Endothelial cell of umbilical vein (primary cell): ENCODE measurements around the gene OPA3.

Source experiments
- TF ChIP-seq, protein P1 (sequence below), 2 donors: IDR thresholded peaks; 1 replicate in 1 of 2; 2 replicates in 1 of 2; pipeline ENCODE4 v1.5.1; 2011; ENCODE audit warnings: low read length in 2 of 2, mild to moderate bottlenecking in 2 of 2, moderate library complexity in 2 of 2, control low read depth in 1 of 2, inconsistent platforms in 1 of 2, low read depth in 1 of 2; ENCODE audit not compliant: insufficient read depth in 1 of 2; ENCODE audit errors: extremely low read depth in 1 of 2
- TF ChIP-seq, protein P2 (sequence below): IDR thresholded peaks from 2 replicates; pipeline ENCODE4 v1.6.1; 2011; ENCODE audit not compliant: insufficient read depth, insufficient read length

DNA sequence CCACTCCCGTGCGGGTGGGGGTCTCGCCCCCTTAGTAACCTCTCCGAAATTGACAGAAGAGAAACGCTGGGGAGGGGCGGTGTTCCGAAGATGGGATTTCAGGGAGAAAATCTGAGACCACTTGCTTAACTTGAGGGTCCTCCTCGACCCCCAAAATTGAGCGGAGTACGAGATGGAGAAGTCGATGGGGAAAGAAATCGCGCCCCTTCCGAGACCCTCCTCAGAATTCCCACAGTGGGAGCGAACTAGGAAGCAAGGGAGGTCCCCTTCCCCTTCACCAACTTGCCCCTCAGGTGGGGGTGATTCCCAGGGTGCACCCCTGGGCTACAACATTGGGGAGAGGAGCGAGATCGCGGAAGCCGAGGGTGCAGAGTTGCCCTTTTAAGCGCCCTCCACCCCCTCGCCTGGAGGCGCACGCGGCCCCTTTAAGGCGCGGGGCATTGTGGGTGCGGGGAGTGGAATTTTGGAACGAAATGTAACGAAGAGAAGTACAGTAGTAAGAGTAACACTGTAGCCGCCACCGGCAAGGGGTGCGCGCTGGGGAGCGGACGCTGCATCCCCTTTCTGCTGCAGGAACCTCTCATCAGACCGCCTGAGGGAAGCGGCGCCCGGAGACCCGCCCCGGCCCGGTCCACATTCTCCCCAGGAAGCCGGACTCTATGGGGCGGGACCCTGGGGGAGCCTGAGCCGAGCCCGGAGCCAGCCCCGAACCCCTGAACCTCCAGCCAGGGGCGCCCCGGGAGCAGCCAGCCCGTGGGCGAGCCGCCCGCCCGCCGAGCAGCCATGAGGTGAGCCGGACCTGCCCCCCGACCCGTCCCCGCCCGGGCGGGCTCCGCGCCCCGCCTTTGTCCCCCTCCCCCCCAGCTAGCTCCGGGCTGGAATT lies 77.4 kb downstream of the OPA3 start, which contains the start of gene VASP:
- TF ChIP-seq, protein P1, sequence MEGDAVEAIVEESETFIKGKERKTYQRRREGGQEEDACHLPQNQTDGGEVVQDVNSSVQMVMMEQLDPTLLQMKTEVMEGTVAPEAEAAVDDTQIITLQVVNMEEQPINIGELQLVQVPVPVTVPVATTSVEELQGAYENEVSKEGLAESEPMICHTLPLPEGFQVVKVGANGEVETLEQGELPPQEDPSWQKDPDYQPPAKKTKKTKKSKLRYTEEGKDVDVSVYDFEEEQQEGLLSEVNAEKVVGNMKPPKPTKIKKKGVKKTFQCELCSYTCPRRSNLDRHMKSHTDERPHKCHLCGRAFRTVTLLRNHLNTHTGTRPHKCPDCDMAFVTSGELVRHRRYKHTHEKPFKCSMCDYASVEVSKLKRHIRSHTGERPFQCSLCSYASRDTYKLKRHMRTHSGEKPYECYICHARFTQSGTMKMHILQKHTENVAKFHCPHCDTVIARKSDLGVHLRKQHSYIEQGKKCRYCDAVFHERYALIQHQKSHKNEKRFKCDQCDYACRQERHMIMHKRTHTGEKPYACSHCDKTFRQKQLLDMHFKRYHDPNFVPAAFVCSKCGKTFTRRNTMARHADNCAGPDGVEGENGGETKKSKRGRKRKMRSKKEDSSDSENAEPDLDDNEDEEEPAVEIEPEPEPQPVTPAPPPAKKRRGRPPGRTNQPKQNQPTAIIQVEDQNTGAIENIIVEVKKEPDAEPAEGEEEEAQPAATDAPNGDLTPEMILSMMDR (IDR thresholded peaks at IDR 0.05; ENCODE audit: extremely low read depth in 1 of 2, insufficient read depth in 1 of 2, low read depth in 1 of 2, low read length in 2 of 2): no peak
- TF ChIP-seq, protein P2, sequence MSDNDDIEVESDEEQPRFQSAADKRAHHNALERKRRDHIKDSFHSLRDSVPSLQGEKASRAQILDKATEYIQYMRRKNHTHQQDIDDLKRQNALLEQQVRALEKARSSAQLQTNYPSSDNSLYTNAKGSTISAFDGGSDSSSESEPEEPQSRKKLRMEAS: peak; percentile 29
